ENCODE measurements around the gene PGLYRP3.
"Not testable (repeated sequence)": the region's sequence is repeated elsewhere in the genome, so short reads cannot be mapped to it uniquely, and the experiment has no call there.

PGLYRP3 gene

DNA sequence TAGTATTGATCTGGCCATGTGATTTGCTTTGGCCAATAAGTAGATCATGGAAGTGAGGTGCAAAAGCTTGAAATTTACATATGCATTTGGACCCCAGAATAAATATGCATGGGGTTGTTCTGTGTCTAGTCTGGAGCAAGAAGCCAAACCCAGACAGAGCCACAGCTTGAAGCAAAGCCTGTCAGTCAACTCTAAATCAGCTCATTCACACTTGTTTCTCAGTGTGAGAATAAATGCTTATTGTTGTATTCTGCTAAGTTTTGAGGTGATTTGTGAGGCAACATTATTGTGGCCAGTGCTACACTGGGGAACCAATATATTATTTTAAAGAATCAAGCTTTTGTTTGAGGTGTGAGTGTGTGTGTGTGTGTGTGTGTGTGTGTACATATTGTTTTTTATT is 12.2 kb upstream of the PGLYRP3 start:
- no peak for DNase-seq (ENCODE audit: low read depth in 2 of 2)
- no peak overlapping the region for H3K4me3 ChIP-seq (replicated peaks in 1 of 2; ENCODE audit: low read depth in 2 of 2, low read length in 2 of 2)
- TF ChIP-seq, protein P1, sequence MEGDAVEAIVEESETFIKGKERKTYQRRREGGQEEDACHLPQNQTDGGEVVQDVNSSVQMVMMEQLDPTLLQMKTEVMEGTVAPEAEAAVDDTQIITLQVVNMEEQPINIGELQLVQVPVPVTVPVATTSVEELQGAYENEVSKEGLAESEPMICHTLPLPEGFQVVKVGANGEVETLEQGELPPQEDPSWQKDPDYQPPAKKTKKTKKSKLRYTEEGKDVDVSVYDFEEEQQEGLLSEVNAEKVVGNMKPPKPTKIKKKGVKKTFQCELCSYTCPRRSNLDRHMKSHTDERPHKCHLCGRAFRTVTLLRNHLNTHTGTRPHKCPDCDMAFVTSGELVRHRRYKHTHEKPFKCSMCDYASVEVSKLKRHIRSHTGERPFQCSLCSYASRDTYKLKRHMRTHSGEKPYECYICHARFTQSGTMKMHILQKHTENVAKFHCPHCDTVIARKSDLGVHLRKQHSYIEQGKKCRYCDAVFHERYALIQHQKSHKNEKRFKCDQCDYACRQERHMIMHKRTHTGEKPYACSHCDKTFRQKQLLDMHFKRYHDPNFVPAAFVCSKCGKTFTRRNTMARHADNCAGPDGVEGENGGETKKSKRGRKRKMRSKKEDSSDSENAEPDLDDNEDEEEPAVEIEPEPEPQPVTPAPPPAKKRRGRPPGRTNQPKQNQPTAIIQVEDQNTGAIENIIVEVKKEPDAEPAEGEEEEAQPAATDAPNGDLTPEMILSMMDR (IDR thresholded peaks at IDR 0.05; ENCODE audit: low read depth, low read length) = no peak

DNA sequence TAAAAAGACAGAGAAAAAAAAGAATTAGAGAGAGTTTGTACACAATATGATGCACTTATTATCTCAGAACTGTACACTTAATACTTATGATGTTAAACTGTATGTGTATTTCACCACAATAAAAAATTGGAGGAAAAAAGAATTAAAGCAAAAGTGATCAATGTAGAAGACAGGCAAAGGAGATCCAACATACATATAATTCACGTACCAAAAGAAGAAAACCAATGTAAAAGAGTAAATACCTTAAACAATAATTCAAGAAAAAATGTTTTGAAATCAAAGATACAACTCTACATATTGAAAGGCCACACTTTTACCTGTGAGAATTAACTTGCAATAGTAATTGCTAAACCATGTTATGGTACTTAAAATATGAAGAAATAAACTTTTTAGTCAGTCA is 9.8 kb upstream of the PGLYRP3 start:
- H3K4me3 ChIP-seq (replicated peaks in 1 of 2; ENCODE audit: low read depth in 2 of 2, low read length in 2 of 2) = no peak overlapping the region
- DNase-seq (ENCODE audit: low read depth in 2 of 2) = no peak
- TF ChIP-seq, protein P1 (IDR thresholded peaks at IDR 0.05; ENCODE audit: low read depth, low read length) = no peak

DNA sequence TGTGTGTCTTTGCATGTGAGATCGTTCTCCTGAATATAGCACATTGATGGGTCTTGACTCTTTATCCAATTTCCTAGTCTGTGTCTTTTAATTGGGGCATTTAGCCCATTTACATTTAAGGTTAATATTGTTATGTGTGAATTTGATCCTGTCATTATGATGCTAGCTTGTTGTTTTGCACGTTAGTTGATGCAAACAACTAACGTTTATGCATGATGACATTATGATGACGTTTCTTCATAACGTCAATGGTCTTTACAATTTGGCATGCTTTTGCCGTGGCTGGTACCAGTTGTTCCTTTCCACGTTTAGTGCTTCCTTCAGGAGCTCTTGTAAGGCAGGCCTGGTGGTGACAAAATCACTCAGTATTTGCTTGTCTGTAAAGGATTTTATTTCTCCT is 5.4 kb upstream of the PGLYRP3 start:
- not testable (repeated sequence) for DNase-seq (ENCODE audit: low read depth in 2 of 2); H3K4me3 ChIP-seq (replicated peaks in 1 of 2; ENCODE audit: low read depth in 2 of 2, low read length in 2 of 2)

DNA sequence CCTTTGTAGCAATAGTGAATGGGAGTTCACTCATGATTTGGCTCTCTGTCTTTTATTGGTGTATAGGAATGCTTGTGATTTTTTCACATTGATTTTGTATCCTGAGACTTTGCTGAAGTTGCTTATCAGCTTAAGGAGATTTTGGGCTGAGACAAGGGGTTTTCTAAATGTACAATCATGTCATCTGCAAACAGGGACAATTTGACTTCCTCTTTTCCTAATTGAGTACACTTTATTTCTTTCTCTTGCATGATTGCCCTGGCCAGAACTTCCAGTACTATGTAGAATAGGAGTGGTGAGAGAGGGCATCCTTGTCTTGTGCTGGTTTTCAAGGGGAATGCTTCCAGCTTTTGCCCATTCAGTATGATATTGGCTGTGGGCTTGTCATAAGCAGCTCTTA is 3.3 kb upstream of the PGLYRP3 start:
- not testable (repeated sequence) for DNase-seq (ENCODE audit: low read depth in 2 of 2)

DNA sequence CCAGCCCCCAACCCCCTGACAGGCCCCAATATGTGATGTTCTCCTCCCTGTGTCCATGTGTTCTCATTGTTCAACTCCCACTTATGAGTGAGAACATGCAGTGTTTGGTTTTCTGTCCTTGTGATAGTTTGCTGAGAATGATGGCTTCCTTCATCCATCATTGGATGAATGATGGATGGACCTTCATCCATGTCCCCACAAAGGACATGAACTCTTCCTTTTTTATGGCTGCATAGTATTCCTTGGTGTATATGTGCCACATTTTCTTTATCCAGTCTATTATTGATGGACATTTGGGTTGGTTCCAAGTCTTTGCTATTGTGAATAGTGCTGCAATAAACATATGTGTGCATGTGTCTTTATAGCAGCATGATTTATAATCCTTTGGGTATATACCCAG is 1.6 kb upstream of the PGLYRP3 start:
- not testable (repeated sequence) for H3K4me3 ChIP-seq (replicated peaks in 1 of 2; ENCODE audit: low read depth in 2 of 2, low read length in 2 of 2); DNase-seq (ENCODE audit: low read depth in 2 of 2)

More for the DNA sequence above, 3.3 kb upstream of the PGLYRP3 start:
- not testable (repeated sequence) for H3K4me3 ChIP-seq (replicated peaks in 1 of 2; ENCODE audit: low read depth in 2 of 2, low read length in 2 of 2)

DNA sequence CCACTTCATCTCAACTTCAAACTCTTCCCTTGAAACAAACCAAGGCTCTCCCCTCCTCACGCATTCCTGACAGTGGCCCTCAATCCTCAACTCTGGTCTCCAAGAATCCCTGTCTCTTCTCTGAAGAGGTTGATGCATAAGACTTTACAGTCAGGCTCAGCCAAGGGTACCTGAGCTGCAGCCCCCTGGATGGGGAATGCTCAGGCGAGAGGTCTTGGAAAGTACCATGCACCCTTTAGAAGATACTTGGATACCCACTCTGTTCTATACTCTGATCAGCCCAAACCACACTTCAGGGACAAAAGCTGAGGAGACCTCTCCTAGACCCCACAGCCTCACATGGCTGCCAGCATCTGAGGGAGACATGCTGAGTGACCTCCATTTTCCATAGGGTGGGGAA is 536 bp upstream of the PGLYRP3 start:
- DNase-seq (ENCODE audit: low read depth in 2 of 2) = no peak
- TF ChIP-seq, protein P1 (IDR thresholded peaks at IDR 0.05; ENCODE audit: low read depth, low read length) = no peak
- no peak overlapping the region for H3K4me3 ChIP-seq (replicated peaks in 1 of 2; ENCODE audit: low read depth in 2 of 2, low read length in 2 of 2)

DNA sequence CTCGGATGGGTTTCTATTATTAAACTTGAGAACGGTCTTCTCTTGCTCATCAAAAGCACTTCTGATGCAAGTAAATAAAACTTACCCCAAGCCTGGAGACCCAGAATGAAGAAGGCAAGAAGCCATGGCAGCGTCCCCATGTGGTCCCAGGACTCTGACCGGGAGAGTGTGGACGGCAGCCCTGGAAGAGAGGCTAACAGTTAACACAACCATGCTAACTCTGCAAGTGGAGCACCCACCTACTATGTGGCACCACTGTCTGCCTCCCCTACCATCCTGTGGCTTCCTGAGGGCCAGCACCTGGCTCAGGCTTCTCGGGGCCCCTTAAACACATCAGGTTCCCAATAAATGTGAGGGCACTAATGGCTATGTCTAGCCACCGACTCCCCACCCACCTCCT is 2.2 kb downstream of the PGLYRP3 start:
- no peak for DNase-seq (ENCODE audit: low read depth in 2 of 2)
- TF ChIP-seq, protein P1 (IDR thresholded peaks at IDR 0.05; ENCODE audit: low read depth, low read length) = no peak
- no peak overlapping the region for H3K4me3 ChIP-seq (replicated peaks in 1 of 2; ENCODE audit: low read depth in 2 of 2, low read length in 2 of 2)

DNA sequence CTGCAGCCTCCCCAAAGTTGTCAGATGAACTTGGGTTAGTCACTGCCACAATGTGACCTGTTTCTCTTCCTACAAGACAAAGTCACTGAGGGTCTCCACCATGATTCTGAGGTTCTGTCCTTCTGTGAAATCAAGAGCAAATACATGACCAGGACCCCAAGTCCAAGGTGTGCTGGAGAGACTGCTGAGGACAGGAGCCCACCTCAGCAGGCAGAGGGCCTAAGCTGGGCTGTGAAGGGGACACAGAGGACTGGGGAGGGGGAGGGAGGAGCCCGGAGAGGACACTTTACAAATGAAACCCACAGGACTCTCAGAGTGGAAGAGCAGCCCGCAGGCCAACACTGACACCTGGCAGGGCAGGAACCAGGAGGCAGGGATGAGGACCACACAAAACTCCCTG is 3.3 kb downstream of the PGLYRP3 start:
- no peak overlapping the region for H3K4me3 ChIP-seq (replicated peaks in 1 of 2; ENCODE audit: low read depth in 2 of 2, low read length in 2 of 2)
- DNase-seq (ENCODE audit: low read depth in 2 of 2) = no peak
- TF ChIP-seq, protein P1 (IDR thresholded peaks at IDR 0.05; ENCODE audit: low read depth, low read length) = no peak

DNA sequence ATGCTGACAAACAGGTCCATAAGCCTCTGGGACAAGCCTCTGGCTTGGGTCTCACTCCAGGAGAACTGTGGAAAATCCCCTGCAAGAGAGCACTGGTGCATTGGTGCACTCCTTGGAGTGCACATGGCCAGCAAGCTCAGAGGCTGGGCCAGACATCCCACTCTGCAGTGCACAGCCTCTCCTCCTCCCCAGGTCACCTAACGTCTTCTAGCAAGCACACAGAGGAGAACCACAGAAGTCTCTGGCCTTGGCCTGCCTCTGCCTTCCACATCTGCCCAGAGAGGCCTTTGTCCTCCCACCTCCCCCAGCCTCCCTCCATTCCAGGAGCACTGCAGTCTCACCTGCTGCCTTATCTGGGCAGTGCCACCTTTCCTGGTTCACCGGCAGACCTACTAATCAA is 4.2 kb downstream of the PGLYRP3 start:
- no peak for DNase-seq (ENCODE audit: low read depth in 2 of 2)
- TF ChIP-seq, protein P1 (IDR thresholded peaks at IDR 0.05; ENCODE audit: low read depth, low read length) = no peak
- H3K4me3 ChIP-seq (replicated peaks in 1 of 2; ENCODE audit: low read depth in 2 of 2, low read length in 2 of 2) = no peak overlapping the region
